SK-N-SH (cell line): ENCODE measurements around the gene SRRM4. TPM values are rescaled to one million over a fixed set of nuclear protein-coding genes. Genes with fewer than 3 reads are reported as not detected.

ENCODE experiments used
- CTCF ChIA-PET: fragments of 300-600, 350-600 bp; formaldehyde crosslinking; extraction: SDS; loops from one replicate; lab custom pipeline; 2021; lab: Yijun Ruan, JAX
- POLR2A ChIA-PET: fragments of 350-600 bp; sonication (Branson Sonifier 250); formaldehyde crosslinking; extraction: SDS; loops from one replicate; lab custom pipeline; 2020; ENCODE audit warnings: antibody characterized with exemption, inconsistent platforms; lab: Yijun Ruan, JAX
- DNase-seq: peaks from one replicate; pipeline ENCODE4 v3.0.0; 2012
- H2AFZ ChIP-seq: fragments of 200-600 bp; sonication (generic); 2 replicates; pipeline ENCODE4 v1.8.1; 2016; ENCODE audit warnings: antibody characterized with exemption, mild to moderate bottlenecking, low read depth
- H3F3A ChIP-seq: fragments of 200-600 bp; sonication (generic); replicated peaks from 2 replicates; pipeline ENCODE3; 2016; ENCODE audit warnings: antibody characterized with exemption, mild to moderate bottlenecking; ENCODE audit not compliant: insufficient read depth
- H3K27ac ChIP-seq, 2 experiments: fragments of 200-500 bp in 1 of 2; fragments of 200-600 bp in 1 of 2; sonication (Bioruptor generic) in 1 of 2; sonication (generic), shearing (Covaris generic) in 1 of 2; 2 replicates each; pipeline versions ENCODE4 v1.5.1 to v1.6.1; 2014 to 2016; ENCODE audit warnings: low read depth in 2 of 2, inconsistent platforms in 1 of 2, low read length in 1 of 2, mild to moderate bottlenecking in 1 of 2, mixed read lengths in 1 of 2
- H3K27me3 ChIP-seq: fragments of 200-600 bp; sonication (generic), shearing (Covaris generic); 2 replicates; pipeline ENCODE4 v1.6.1; 2016; ENCODE audit warnings: mixed run types; ENCODE audit not compliant: insufficient read depth
- H3K36me3 ChIP-seq, 2 experiments: fragments of 200-500 bp in 1 of 2; fragments of 200-600 bp in 1 of 2; sonication (Bioruptor generic) in 1 of 2; sonication (generic) in 1 of 2; replicated peaks in 1 of 2; 2 replicates each; pipeline versions ENCODE3 to v1.5.1; 2014 to 2016; ENCODE audit warnings: low read length in 1 of 2, mild to moderate bottlenecking in 1 of 2; ENCODE audit not compliant: insufficient read depth in 2 of 2, control insufficient read depth in 1 of 2
- H3K4me1 ChIP-seq, 2 experiments: fragments of 200-500 bp in 1 of 2; fragments of 200-600 bp in 1 of 2; sonication (Bioruptor generic) in 1 of 2; sonication (generic), shearing (Covaris generic) in 1 of 2; 2 replicates each; pipeline versions ENCODE4 v1.5.1 to v1.6.1; 2014 to 2016; ENCODE audit warnings: low read depth in 1 of 2, low read length in 1 of 2, mixed run types in 1 of 2; ENCODE audit not compliant: insufficient read depth in 2 of 2, control insufficient read depth in 1 of 2
- H3K4me2 ChIP-seq: fragments of 200-600 bp; sonication (generic), shearing (Covaris generic); 2 replicates; pipeline ENCODE4 v1.6.1; 2017; ENCODE audit warnings: mixed run types
- H3K4me3 ChIP-seq, 2 experiments: fragments of 200-500 bp in 1 of 2; fragments of 200-600 bp in 1 of 2; sonication (Bioruptor generic) in 1 of 2; sonication (generic), shearing (Covaris generic) in 1 of 2; 2 replicates each; pipeline versions ENCODE4 v1.5.1 to v1.8.1; 2014 to 2016; ENCODE audit warnings: low read depth in 2 of 2, inconsistent platforms in 1 of 2, low read length in 1 of 2, mild to moderate bottlenecking in 1 of 2, mixed read lengths in 1 of 2, moderate library complexity in 1 of 2
- H3K79me2 ChIP-seq: fragments of 200-600 bp; sonication (generic); 2 replicates; pipeline ENCODE4 v1.8.1; 2017; ENCODE audit warnings: mild to moderate bottlenecking; ENCODE audit not compliant: insufficient read depth
- H3K9ac ChIP-seq: fragments of 200-600 bp; sonication (generic); 2 replicates; pipeline ENCODE4 v1.6.1; 2017; ENCODE audit warnings: mixed run types
- H3K9me2 ChIP-seq: fragments of 200-600 bp; sonication (generic); 2 replicates; pipeline ENCODE4 v1.6.1; 2017; ENCODE audit warnings: mixed run types
- H3K9me3 ChIP-seq: fragments of 200-600 bp; sonication (generic); 2 replicates; pipeline ENCODE4 v1.6.1; 2017; ENCODE audit warnings: mixed run types, mild to moderate bottlenecking, moderate library complexity
- H4K20me1 ChIP-seq: fragments of 200-600 bp; sonication (generic); 2 replicates; pipeline ENCODE4 v1.6.1; 2017; ENCODE audit warnings: mild to moderate bottlenecking, mixed run types; ENCODE audit not compliant: insufficient read depth
- ELF1 ChIP-seq: IDR thresholded peaks from 2 replicates; pipeline ENCODE4 v1.4.0; 2012
- EP300 ChIP-seq, 2 experiments: IDR thresholded peaks; 2 replicates each; pipeline versions ENCODE4 v1.4.0 to v1.6.1; 2012; ENCODE audit warnings: borderline replicate concordance in 1 of 2, low read depth in 1 of 2, low read length in 1 of 2
- EZH2phosphoT487 ChIP-seq: fragments of 200-600 bp; sonication (generic); IDR thresholded peaks from 2 replicates; pipeline ENCODE4 v1.6.1; 2017; ENCODE audit warnings: low read depth, mixed run types, mild to moderate bottlenecking, antibody characterized with exemption, moderate library complexity, borderline replicate concordance
- FOSL2 ChIP-seq: IDR thresholded peaks from 2 replicates; pipeline ENCODE4 v1.4.0; 2012; ENCODE audit warnings: low read depth, mild to moderate bottlenecking, moderate library complexity, borderline replicate concordance
- GABPA ChIP-seq: IDR thresholded peaks from 2 replicates; pipeline ENCODE4 v1.4.0; 2012; ENCODE audit warnings: low read depth, mild to moderate bottlenecking
- MAX ChIP-seq: IDR thresholded peaks from 2 replicates; pipeline ENCODE4 v1.4.0; 2012; ENCODE audit warnings: low read depth
- MEF2A ChIP-seq: IDR thresholded peaks from 2 replicates; pipeline ENCODE4 v1.4.0; 2012; ENCODE audit warnings: low read depth, borderline replicate concordance
- NFIC ChIP-seq: IDR thresholded peaks from 2 replicates; pipeline ENCODE4 v1.4.0; 2012; ENCODE audit warnings: borderline replicate concordance
- NRF1 ChIP-seq: IDR thresholded peaks from 2 replicates; pipeline ENCODE4 v1.6.1; 2012; ENCODE audit warnings: low read depth, mild to moderate bottlenecking, low read length
- RCOR1 ChIP-seq: fragments of 150-350 bp; IDR thresholded peaks from 2 replicates; pipeline ENCODE4 v1.6.1; 2017; ENCODE audit warnings: antibody characterized with exemption, low read length
- RFX5 ChIP-seq: IDR thresholded peaks from 2 replicates; pipeline ENCODE4 v1.6.1; 2012; ENCODE audit warnings: mild to moderate bottlenecking, improper control_type of control experiment, low read length
- TCF12 ChIP-seq: IDR thresholded peaks from 2 replicates; pipeline ENCODE4 v1.4.0; 2012
- WGBS: methylation state at CpG from one replicate; pipeline ENCODE4 v1.1.6; 2017; ENCODE audit warnings: low lambda C conversion rate; 5-methylcytosine and 5-hydroxymethylcytosine counted together
- polyA plus RNA-seq, 3 experiments: library from polyadenylated mRNA; depleted of rRNA; stranded (reverse); fragments of >200 nt; gene quantifications; 2 replicates each; pipeline ENCODE4 v1.2.3, GENCODE V29; 2012
- TF ChIP-seq, protein P1 (sequence below): IDR thresholded peaks from 2 replicates; pipeline ENCODE4 v1.4.0; 2012; ENCODE audit warnings: low read depth, borderline replicate concordance

The SRRM4 gene
- polyA plus RNA-seq, 1 of the 3 experiments (the other 2 are of a cell fraction): 0.03 TPM

GRCh38 chr12:119181202-119181601 is 199.9 kb downstream of the SRRM4 start (continued):
- no peak for TF ChIP-seq TCF12
- TF ChIP-seq, all 33 proteins: peak for 0

DNA sequence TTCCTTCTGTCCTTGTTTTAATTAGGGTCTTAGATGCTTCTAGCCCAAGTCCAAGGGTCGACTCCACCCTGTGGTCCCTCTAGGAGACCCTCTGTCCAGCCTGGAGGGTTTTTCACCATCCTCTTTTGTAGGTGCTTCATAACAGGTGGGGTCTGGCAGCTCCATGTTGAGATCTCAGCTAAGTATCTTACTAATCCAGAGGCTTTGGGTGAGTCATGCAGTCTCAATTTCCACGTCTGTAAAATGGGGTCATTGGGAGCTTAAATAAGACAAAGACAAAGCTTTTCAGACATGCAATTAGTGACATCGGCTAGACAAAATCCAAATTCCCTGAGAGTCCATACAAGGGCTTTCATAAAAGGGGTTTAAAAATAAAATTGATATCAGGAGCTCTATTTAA is 200.6 kb downstream of the SRRM4 start:
- Histone ChIP-seq H3K4me1 (peaks cover 0 to 10% of the 10 kb centered on the region in 2 experiments; a peak in 1 of 4 replicates), H3K27ac (no peak overlapping the region), H3K4me2 (no peak overlapping the region), H3K9me2 (no peaks in the 10 kb centered on the region), H3K79me2 (no peaks in the 10 kb centered on the region), H3K27me3 (no peaks in the 10 kb centered on the region), H3K4me3 (no peak overlapping the region), H4K20me1 (no peaks in the 10 kb centered on the region), H2AFZ (no peak overlapping the region), H3K9ac (no peak overlapping the region), H3F3A (no peaks in the 10 kb centered on the region), H3K9me3 (no peaks in the 10 kb centered on the region), H3K36me3 (no peaks in the 10 kb centered on the region)
- no peak for DNase-seq
- TF ChIP-seq ELF1: no peak
- TF ChIP-seq NFIC: no peak
- no peak for TF ChIP-seq EP300 (IDR thresholded peaks at IDR 0.05; ENCODE audit: borderline replicate concordance in 1 of 2, low read depth in 1 of 2, low read length in 1 of 2)
- WGBS: 55% methylated on average over 3 of the region's 3 CpGs
- CTCF ChIA-PET: interaction anchor here (1.0 to 1.6 kb wide), 2 partner anchors 67 to 231 kb away, joined by 3 to 4 read pairs; no protein-coding TSS in a partner anchor
- POLR2A ChIA-PET: no interaction called here

DNA sequence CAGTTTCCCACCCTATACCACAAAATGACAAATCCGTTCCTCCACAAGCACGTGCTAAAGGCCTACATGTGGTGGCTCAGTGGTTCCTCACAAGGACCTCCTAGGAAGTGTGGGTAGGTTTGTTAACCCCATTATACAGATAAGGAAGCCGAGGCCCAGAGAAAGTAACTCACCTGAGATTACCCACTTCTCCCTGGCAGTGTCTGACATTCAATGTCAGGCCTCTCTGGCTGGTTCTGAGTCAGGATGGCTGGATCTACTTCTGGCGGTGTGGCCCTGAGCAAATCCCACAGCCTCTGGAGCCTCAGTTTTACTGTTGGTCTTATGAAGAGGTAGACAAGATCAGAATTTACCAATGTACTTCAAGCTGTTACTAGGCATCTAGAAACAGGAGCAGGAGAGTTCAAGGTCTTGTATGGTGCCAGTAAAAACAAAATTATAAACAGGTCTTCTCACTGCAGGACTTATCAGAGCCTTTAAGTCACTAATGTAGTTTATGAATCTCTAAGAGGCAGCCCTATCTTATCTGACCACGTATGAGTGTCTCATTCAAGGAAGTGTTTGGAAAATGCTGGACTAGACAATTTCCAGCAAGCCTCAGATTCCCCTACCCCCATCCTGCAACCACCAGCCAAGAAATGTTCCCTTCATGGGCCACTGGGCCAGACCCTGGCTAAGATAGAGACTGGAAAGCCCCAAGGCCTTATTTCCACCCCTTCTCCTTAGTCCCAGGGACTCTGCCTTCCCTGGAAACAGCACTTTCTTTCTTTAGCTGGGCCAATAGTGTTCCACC is 201.6 kb downstream of the SRRM4 start:
- H3K9me2 ChIP-seq: no peaks in the 10 kb centered on the region
- TF ChIP-seq RFX5 (no peak), NRF1 (no peak)
- H3K4me3 ChIP-seq: no peak overlapping the region
- no peak overlapping the region for H3K27ac ChIP-seq
- H3K9ac ChIP-seq: no peak overlapping the region
- H2AFZ ChIP-seq: no peak overlapping the region
- 66% methylated on average over 5 of the region's 5 CpGs for WGBS
- no peak overlapping the region for H3K4me2 ChIP-seq
- no peaks in the 10 kb centered on the region for H3F3A ChIP-seq
- peaks cover 0 to 10% of the 10 kb centered on the region in 2 experiments; a peak in 1 of 4 replicates for H3K4me1 ChIP-seq
- POLR2A ChIA-PET: no interaction called here
- CTCF ChIA-PET: interaction anchor here (1.6 kb wide), 1 partner anchor 230 kb away, joined by 4 read pairs; no protein-coding TSS in a partner anchor
- no peak for DNase-seq
- no peaks in the 10 kb centered on the region for H3K36me3 ChIP-seq
- H4K20me1 ChIP-seq: no peaks in the 10 kb centered on the region
- no peaks in the 10 kb centered on the region for H3K27me3 ChIP-seq
- H3K79me2 ChIP-seq: no peaks in the 10 kb centered on the region
- no peaks in the 10 kb centered on the region for H3K9me3 ChIP-seq

DNA sequence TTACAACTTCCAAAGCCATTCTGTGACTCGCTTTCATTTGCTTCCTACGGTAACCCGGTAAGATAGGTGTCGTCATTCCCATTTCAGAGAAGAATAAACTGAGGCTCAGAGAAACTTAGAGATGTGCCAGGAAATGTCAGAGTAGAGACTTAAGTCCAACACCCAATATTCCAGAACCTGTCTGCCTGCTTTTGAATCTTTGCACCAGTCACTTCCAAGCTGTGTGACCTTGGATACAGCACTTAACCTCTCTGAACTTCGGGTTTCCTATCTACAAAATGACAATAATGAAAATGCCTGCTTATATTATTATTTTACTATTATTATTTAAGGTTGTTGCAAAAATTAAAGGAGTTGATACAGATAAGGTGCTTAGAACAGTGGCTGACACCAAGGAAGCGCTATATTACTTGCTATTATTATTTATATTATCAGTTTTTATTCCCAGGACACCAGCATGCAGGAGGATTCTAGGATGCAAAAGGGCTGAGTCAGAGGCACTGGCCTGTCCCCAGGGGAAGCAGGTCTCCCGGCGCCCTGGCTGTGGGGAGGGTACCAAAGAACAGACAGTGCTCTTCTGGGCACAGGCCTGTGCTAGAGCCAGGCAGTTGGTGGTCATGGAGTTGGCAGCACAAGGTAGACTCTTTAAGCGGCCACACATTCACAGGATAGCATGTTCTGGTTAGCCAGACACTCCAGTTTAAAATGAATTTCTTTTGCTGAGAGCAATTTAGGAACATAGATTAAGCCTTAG is 202.8 kb downstream of the SRRM4 start:
- Histone ChIP-seq H3K4me2 (no peak overlapping the region), H3K4me3 (no peak overlapping the region), H3K36me3 (no peaks in the 10 kb centered on the region), H3K9ac (no peak overlapping the region), H4K20me1 (no peaks in the 10 kb centered on the region), H3K27ac (no peak overlapping the region), H3K4me1 (peaks cover 0 to 4% of the 10 kb centered on the region in 2 experiments; a peak in 1 of 4 replicates), H3F3A (no peaks in the 10 kb centered on the region), H3K79me2 (no peaks in the 10 kb centered on the region), H3K27me3 (no peaks in the 10 kb centered on the region)
- DNase-seq: no peak
- CTCF ChIA-PET: no interaction called here
- TF ChIP-seq, protein P1, sequence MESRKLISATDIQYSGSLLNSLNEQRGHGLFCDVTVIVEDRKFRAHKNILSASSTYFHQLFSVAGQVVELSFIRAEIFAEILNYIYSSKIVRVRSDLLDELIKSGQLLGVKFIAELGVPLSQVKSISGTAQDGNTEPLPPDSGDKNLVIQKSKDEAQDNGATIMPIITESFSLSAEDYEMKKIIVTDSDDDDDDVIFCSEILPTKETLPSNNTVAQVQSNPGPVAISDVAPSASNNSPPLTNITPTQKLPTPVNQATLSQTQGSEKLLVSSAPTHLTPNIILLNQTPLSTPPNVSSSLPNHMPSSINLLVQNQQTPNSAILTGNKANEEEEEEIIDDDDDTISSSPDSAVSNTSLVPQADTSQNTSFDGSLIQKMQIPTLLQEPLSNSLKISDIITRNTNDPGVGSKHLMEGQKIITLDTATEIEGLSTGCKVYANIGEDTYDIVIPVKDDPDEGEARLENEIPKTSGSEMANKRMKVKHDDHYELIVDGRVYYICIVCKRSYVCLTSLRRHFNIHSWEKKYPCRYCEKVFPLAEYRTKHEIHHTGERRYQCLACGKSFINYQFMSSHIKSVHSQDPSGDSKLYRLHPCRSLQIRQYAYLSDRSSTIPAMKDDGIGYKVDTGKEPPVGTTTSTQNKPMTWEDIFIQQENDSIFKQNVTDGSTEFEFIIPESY: no peak
- TF ChIP-seq GABPA: no peak
- TF ChIP-seq EZH2phosphoT487: no peak
- no peak for TF ChIP-seq TCF12
- TF ChIP-seq MEF2A: no peak
- TF ChIP-seq RCOR1: no peak
- no peak for TF ChIP-seq ELF1
- no peak for TF ChIP-seq MAX
- TF ChIP-seq FOSL2: no peak
- TF ChIP-seq, all 33 proteins: peak for 0
- POLR2A ChIA-PET: no interaction called here
- Histone ChIP-seq H3K9me2 (no peaks in the 10 kb centered on the region), H2AFZ (no peak overlapping the region), H3K9me3 (no peaks in the 10 kb centered on the region)
- WGBS: 68% methylated on average over 9 of the region's 9 CpGs
